Uterus (tissue), 4 donors: ENCODE data around the gene TOB1. TPM values are rescaled to one million over a fixed set of nuclear protein-coding genes. Genes with fewer than 3 reads are reported as not detected.

Experiments used
- DNase-seq, 2 donors: peaks; one replicate each; pipeline ENCODE4 v3.0.0-alpha.2; 2019 to 2020
- H3K27ac ChIP-seq, 2 donors: fragments of 200-600 bp; sonication (generic); 1 replicate in 1 of 2; 2 replicates in 1 of 2; pipeline ENCODE4 v1.5.1; 2016 to 2018
- H3K27me3 ChIP-seq, 2 donors: fragments of 200-600 bp; sonication (generic); one replicate each; pipeline ENCODE4 v1.5.1; 2018 to 2019; ENCODE audit warnings: control low read depth in 1 of 2
- H3K36me3 ChIP-seq, 2 donors: fragments of 200-600 bp; sonication (generic); one replicate each; pipeline ENCODE4 v1.5.1; 2019; ENCODE audit warnings: control low read depth in 1 of 2
- H3K4me1 ChIP-seq, 2 donors: fragments of 200-600 bp; sonication (generic); one replicate each; pipeline ENCODE4 v1.5.1; 2018 to 2019; ENCODE audit warnings: control low read depth in 1 of 2
- H3K4me3 ChIP-seq, 2 donors: fragments of 200-600 bp; sonication (generic); 1 replicate in 1 of 2; 2 replicates in 1 of 2; pipeline ENCODE4 v1.5.1; 2018 to 2019; ENCODE audit warnings: mild to moderate bottlenecking in 1 of 2
- H3K9me3 ChIP-seq, 2 donors: fragments of 200-600 bp; sonication (generic); one replicate each; pipeline ENCODE4 v1.5.1; 2019; ENCODE audit warnings: control low read depth in 1 of 2
- POLR2A ChIP-seq, 2 donors: fragments of 450-650 bp; IDR thresholded peaks; one replicate each; pipeline ENCODE4 v1.6.1; 2016; ENCODE audit warnings: antibody characterized with exemption in 2 of 2, mild to moderate bottlenecking in 1 of 2, moderate library complexity in 1 of 2
- intact Hi-C: fragments of 100-400 bp; cut with DNase I; formaldehyde crosslinking; loops from one replicate; pipeline ENCODE4 v1.15.1; 2023; ENCODE audit warnings: low total_unique reads
- total RNA-seq, 4 donors: library from RNA; depleted of rRNA in 3 of 4; stranded (reverse); fragments of >200 nt in 3 of 4; gene quantifications; one replicate each; pipeline versions ENCODE4 v1.1.0 to v1.2.4, GENCODE V29; 2014 to 2023
- TF ChIP-seq, protein P1 (sequence below), 4 experiments: fragments of 200-600 bp in 2 of 4; fragments of 450-650 bp in 2 of 4; sonication (generic) in 2 of 4; IDR thresholded peaks; one replicate each; pipeline ENCODE4 v1.5.1; 2016 to 2019; ENCODE audit warnings: antibody characterized with exemption in 4 of 4, mild to moderate bottlenecking in 2 of 4, moderate library complexity in 1 of 4
- donor health status: DM: yes; HTN: yes; CAD: no.

TOB1 gene
- total RNA-seq, 4 donors from 2014 or later = 16.5 to 64.3 (median 27.5) TPM

DNA sequence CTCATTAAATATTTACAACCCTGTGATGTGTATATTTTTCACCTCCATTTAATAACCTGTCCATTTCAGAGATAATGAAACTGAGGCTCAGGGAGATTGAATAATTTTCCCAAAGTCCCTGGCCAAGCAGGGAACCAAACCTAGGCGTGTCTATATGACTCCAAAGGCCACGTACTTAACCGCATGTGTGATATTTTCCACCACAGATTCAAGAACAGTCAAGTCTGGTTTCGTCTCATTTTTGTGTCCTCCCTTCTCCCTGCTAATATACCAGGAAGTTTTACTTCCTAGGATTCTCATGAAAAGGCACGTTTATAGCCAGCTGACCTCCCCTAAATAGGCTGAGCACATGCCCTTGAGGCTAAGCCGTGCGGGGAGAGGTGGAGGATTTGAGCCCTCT, 15.5 kb downstream of the TOB1 start:
- Histone ChIP-seq H3K4me1 (no peaks in the 10 kb centered on the region), H3K4me3 (no peak overlapping the region), H3K9me3 (no peaks in the 10 kb centered on the region), H3K36me3 (no peaks in the 10 kb centered on the region), H3K27ac (no peak overlapping the region), H3K27me3 (no peaks in the 10 kb centered on the region)
- TF ChIP-seq, protein P1, sequence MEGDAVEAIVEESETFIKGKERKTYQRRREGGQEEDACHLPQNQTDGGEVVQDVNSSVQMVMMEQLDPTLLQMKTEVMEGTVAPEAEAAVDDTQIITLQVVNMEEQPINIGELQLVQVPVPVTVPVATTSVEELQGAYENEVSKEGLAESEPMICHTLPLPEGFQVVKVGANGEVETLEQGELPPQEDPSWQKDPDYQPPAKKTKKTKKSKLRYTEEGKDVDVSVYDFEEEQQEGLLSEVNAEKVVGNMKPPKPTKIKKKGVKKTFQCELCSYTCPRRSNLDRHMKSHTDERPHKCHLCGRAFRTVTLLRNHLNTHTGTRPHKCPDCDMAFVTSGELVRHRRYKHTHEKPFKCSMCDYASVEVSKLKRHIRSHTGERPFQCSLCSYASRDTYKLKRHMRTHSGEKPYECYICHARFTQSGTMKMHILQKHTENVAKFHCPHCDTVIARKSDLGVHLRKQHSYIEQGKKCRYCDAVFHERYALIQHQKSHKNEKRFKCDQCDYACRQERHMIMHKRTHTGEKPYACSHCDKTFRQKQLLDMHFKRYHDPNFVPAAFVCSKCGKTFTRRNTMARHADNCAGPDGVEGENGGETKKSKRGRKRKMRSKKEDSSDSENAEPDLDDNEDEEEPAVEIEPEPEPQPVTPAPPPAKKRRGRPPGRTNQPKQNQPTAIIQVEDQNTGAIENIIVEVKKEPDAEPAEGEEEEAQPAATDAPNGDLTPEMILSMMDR (IDR thresholded peaks at IDR 0.05) = no peak
- no peak for TF ChIP-seq POLR2A (IDR thresholded peaks at IDR 0.05)
- intact Hi-C loops = loop anchor here (5.0 kb wide), 1 partner anchor 102 kb away; no protein-coding TSS in a partner anchor
- DNase-seq = no peak

DNA sequence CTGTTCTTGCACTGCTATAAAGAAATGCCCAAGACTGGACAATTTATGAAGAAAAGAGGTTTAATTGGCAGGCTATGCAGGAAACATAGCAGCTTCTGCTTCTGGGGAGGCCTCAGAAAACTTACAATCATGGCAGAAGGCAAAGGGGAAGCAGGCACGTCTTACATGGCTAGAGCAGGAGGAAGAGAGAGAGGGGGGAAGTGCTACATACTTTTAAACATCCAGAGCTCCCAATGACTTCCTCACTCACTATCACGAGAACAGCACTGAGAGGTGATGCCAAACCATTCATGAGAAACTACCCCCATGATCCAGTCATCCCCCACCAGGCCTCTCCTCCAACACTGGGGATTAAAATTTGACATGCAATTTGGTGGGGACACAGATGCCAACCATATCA, 17.4 kb downstream of the TOB1 start:
- Histone ChIP-seq H3K4me3 (no peak overlapping the region), H3K27me3 (no peaks in the 10 kb centered on the region), H3K36me3 (no peaks in the 10 kb centered on the region), H3K4me1 (no peaks in the 10 kb centered on the region), H3K27ac (no peak overlapping the region), H3K9me3 (no peaks in the 10 kb centered on the region)
- intact Hi-C loops = loop anchor here (10.0 kb wide), 1 partner anchor 64 kb away; no protein-coding TSS in a partner anchor
- TF ChIP-seq, protein P1 (IDR thresholded peaks at IDR 0.05) = no peak
- no peak for TF ChIP-seq POLR2A (IDR thresholded peaks at IDR 0.05)
- no peak for DNase-seq

GRCh38 chr17:50848039-50848438, 18.1 kb downstream of the TOB1 start:
- DNase-seq = no peak
- intact Hi-C loops = loop anchor here (10.0 kb wide), 1 partner anchor 63 kb away; no protein-coding TSS in a partner anchor
- H3K4me1 ChIP-seq = no peaks in the 10 kb centered on the region
- TF ChIP-seq POLR2A (IDR thresholded peaks at IDR 0.05) = no peak
- TF ChIP-seq, protein P1 (IDR thresholded peaks at IDR 0.05) = no peak
- H3K27ac ChIP-seq = no peak overlapping the region
- H3K9me3 ChIP-seq = no peaks in the 10 kb centered on the region
- no peaks in the 10 kb centered on the region for H3K27me3 ChIP-seq
- no peak overlapping the region for H3K4me3 ChIP-seq
- no peaks in the 10 kb centered on the region for H3K36me3 ChIP-seq

DNA sequence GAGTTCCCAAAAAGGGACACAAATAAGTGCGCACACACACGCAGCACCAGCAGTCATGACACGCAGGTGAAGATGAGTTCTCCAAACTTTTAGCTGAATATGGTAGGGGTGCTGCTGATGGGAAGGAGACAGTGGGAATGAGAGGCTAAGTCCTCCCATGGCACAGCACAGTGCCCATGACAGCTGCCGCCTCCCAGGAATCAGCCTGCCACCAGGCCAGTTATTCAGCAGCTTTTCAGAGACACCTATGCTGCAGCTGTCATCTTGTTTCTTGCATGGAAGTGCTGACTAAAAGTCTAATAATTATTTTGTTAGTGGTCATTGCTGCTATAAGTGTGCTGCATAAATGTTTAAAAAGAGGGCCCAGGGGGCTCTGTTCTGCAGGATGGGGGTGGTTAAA, 18.6 kb downstream of the TOB1 start:
- intact Hi-C loops = loop anchor here (10.0 kb wide), 1 partner anchor 63 kb away; no protein-coding TSS in a partner anchor
- DNase-seq = no peak
- no peak for TF ChIP-seq POLR2A (IDR thresholded peaks at IDR 0.05)
- TF ChIP-seq, protein P1 (IDR thresholded peaks at IDR 0.05) = no peak
- Histone ChIP-seq H3K27me3 (no peaks in the 10 kb centered on the region), H3K27ac (no peak overlapping the region), H3K4me3 (no peak overlapping the region), H3K9me3 (no peaks in the 10 kb centered on the region), H3K36me3 (no peaks in the 10 kb centered on the region), H3K4me1 (no peaks in the 10 kb centered on the region)

GRCh38 chr17:50845240-50846147, 20.7 kb downstream of the TOB1 start:
- no peak for TF ChIP-seq POLR2A (IDR thresholded peaks at IDR 0.05)
- TF ChIP-seq, protein P1 (IDR thresholded peaks at IDR 0.05) = no peak
- H3K27ac ChIP-seq = no peak overlapping the region
- H3K27me3 ChIP-seq = no peaks in the 10 kb centered on the region
- H3K4me3 ChIP-seq = no peak overlapping the region
- H3K4me1 ChIP-seq = no peaks in the 10 kb centered on the region
- H3K36me3 ChIP-seq = no peaks in the 10 kb centered on the region
- intact Hi-C loops = loop anchor here (10.0 kb wide), 1 partner anchor 61 kb away; no protein-coding TSS in a partner anchor
- no peak for DNase-seq
- no peaks in the 10 kb centered on the region for H3K9me3 ChIP-seq
